Motor neuron (in vitro differentiated cells): ENCODE results near the gene GRID2. TPM values are rescaled to one million over a fixed set of nuclear protein-coding genes. Genes with fewer than 3 reads are reported as not detected.
"Not testable (repeated sequence)": the region's sequence is repeated elsewhere in the genome, so short reads cannot be mapped to it uniquely, and the experiment has no call there.

Experiments
- ATAC-seq, 8 experiments: fragments of 200-7000 bp; cut with Tn5 transposase; replicated peaks in 6 of 8; 2 replicates each; pipeline ENCODE4 v1.8.0; 2021; ENCODE audit warnings: mild to moderate bottlenecking in 8 of 8, moderate library complexity in 8 of 8
- H3K27ac ChIP-seq, 2 donors: fragments of 250-450 bp; sonication (Bioruptor Pico); 2 replicates each; pipeline ENCODE4 v1.9.0; 2021; ENCODE audit warnings: antibody characterized with exemption in 2 of 2, mild to moderate bottlenecking in 2 of 2, moderate library complexity in 1 of 2
- H3K4me1 ChIP-seq, 2 donors: fragments of 250-450 bp; sonication (Bioruptor Pico); replicated peaks in 1 of 2; 2 replicates each; pipeline ENCODE4 v1.6.1; 2021; ENCODE audit warnings: antibody characterized with exemption in 2 of 2, mild to moderate bottlenecking in 2 of 2, moderate library complexity in 1 of 2
- H3K4me3 ChIP-seq, 5 donors: fragments of 250-450 bp; sonication (Bioruptor Pico); 2 replicates each; pipeline ENCODE4 v1.9.0; 2021; ENCODE audit warnings: antibody characterized with exemption in 5 of 5, mild to moderate bottlenecking in 5 of 5, moderate library complexity in 4 of 5
- WGBS, 10 experiments: fragments of 450-650 bp; shearing (Covaris generic); methylation state at CpG; one replicate each; pipeline ENCODE4 v1.0.0; 2022; 5-methylcytosine and 5-hydroxymethylcytosine counted together
- in situ Hi-C, 9 experiments: fragments of 400-800 bp; cut with MboI; loops; one replicate each; pipeline ENCODE4 v1.15.0; 2021; ENCODE audit warnings: low sequenced_read_pairs in 9 of 9, low pct_unique_long_range_greater_than_20kb in 2 of 9; ENCODE audit not compliant: unreplicated experiment in 9 of 9
- total RNA-seq, 8 experiments: library from RNA; unstranded; fragments of 300-600 nt; gene quantifications; 2 replicates each; pipeline versions ENCODE4 v1.2.3 to v1.2.4, GENCODE V29; 2022

Gene GRID2
- total RNA-seq, 8 experiments from 2014 or later: 0.15 to 11.7 (median 3.8) TPM

DNA sequence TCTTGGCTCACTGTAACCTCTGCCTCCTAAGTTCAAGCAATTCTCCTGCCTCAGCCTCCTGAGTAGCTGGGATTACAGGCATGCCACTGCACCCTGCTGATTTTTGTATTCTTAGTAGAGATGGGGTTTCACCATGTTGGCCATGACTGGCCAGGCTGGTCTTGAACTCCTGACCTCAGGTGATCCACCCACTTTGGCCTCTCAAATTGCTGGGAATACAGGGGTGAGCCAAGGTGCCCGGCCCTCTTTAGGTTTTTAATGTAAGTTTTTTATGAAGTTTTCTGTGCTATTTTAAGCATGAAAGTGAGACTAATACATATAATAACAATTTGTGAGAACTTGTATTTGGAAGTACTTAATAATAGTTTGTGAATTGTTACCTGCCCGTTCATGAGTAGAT, 148.6 kb downstream of the GRID2 start:
- H3K4me1 ChIP-seq, in situ Hi-C loops, H3K27ac ChIP-seq, ATAC-seq, H3K4me3 ChIP-seq: not testable (repeated sequence)
- 0 to 93% (median 52%) methylated on average over 1 to 2 of the region's 2 CpGs; no CpG with 5 or more reads in 5 of the 10 experiments for WGBS, 10 experiments

DNA sequence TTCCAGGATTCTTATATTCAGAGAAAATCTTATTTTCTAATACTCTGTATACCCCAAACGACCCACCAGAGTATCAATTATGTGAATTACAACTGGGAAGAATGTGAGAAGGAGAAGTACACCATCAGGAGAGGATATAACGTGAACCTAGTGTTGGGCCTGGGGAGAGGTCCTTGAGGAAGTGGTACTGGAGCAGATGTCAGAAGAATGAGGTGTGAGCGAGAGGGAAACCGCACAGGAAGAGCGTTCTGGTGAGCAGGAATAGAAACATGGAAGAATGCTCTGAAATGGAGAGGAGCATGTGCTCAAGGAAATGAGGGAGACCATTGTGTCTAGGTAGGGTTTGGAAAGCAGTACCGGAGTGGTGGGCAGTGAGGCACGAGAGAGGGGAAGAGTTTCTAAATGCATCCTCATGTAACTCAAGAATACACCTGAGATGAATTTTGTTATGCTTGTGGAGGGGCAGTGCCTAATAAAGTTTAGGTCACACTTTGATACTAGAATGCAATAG, 151.6 kb downstream of the GRID2 start:
- no peak for ATAC-seq
- H3K4me1 ChIP-seq: peaks cover 0 to 4% of the 10 kb centered on the region in 2 donors
- no peak overlapping the region for H3K27ac ChIP-seq
- no peak overlapping the region for H3K4me3 ChIP-seq
- WGBS, 10 experiments: 15 to 94% (median 79%) methylated on average over 3 to 7 of the region's 7 CpGs
- in situ Hi-C loops: no loop called here

DNA sequence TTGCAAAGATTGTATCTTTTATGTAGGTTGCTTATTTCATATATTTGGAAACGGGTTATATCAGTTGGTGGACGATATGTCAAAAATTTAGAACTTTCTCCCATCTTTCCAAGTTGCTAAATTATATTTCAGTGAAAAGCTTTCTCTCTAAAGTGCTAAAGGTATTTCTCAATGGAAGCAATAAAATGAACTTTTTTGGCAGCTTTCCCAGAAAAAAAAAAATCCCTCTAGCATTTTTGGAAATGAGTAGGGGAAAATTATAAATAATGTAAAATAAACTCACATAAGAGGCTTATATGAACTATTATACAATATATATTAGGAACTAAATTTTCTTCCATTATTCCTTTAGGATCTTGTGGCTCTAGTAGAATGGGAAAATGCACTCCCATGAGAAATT, 152.2 kb downstream of the GRID2 start:
- H3K4me3 ChIP-seq: no peak overlapping the region
- peaks cover 0 to 2% of the 10 kb centered on the region in 2 donors for H3K4me1 ChIP-seq
- in situ Hi-C loops: no loop called here
- no peak for ATAC-seq
- H3K27ac ChIP-seq: no peak overlapping the region
- WGBS, 10 experiments: 4 to 100% (median 64%) methylated on average over 2 of the region's 2 CpGs; no CpG with 5 or more reads in 3 of the 10 experiments

DNA sequence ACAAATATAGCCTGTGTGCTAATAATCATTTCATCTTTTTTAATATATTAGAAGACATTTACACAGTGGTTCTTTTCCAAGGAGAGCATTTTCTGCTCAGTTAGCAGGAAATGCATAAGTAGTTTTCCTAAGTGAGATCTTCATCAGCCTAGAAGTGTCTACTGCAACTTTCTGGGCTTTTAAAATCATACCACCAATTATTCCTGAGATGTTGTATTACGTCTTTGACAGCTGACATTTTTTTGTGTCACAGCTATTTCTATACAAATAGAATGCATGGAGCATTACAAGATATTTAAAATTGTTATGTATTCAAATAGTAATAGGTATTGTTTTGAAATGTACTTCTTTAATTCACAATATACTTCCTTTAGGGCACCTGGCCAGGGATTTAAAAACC, 158.0 kb downstream of the GRID2 start:
- H3K27ac ChIP-seq: no peak overlapping the region
- no peak overlapping the region for H3K4me3 ChIP-seq
- in situ Hi-C loops: no loop called here
- ATAC-seq: no peak
- 0 to 100% (median 83%) methylated on average over 1 of the region's 1 CpG; no CpG with 5 or more reads in 1 of the 10 experiments for WGBS, 10 experiments
- no peaks in the 10 kb centered on the region for H3K4me1 ChIP-seq

DNA sequence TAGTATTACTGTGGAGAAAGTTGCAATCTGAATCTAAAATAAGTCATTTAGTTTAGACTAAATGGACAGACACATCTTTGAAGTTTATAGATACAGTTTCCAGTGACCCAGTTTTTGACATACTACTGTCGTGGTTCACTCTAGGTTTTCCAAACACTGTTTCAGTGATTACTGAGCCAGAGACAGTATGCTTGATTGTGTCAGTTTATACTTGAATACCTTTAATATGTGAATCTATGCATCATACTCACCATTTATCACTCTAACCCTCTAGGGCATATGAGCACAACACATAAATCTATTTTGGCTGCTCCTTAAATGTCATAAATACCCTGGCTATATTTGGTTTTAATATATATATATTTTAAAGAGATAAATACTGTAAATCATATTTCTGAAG, 173.5 kb downstream of the GRID2 start:
- ATAC-seq: peak in 2 of 8 experiments; percentile 16 to 80
- no peak overlapping the region for H3K4me3 ChIP-seq
- no peak overlapping the region for H3K27ac ChIP-seq
- in situ Hi-C loops: no loop called here
- H3K4me1 ChIP-seq: peaks cover 0 to 2% of the 10 kb centered on the region in 2 donors
- WGBS, 10 experiments: 0 to 100% (median 80%) methylated on average over 1 of the region's 1 CpG; no CpG with 5 or more reads in 1 of the 10 experiments

DNA sequence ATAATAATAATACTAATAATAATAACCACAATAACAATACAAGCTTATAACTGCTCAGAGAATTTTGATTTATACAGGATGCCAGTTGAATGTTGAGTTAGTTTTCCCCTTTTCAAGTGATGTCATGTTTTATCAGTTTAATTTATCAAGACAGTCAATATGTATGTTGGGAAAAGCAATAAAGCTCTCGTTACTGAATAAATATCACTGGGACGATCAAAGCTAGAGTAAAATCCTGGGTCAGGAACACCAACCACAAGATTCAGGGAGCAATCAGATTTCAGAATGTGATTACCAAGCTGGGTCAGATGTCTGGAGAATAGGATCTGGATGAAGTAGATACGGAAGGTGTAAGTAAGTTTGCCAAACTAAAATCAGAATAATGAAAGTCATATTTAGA, 179.6 kb downstream of the GRID2 start:
- WGBS, 10 experiments: 33 to 100% (median 82%) methylated on average over 1 to 3 of the region's 3 CpGs
- ATAC-seq: no peak

DNA sequence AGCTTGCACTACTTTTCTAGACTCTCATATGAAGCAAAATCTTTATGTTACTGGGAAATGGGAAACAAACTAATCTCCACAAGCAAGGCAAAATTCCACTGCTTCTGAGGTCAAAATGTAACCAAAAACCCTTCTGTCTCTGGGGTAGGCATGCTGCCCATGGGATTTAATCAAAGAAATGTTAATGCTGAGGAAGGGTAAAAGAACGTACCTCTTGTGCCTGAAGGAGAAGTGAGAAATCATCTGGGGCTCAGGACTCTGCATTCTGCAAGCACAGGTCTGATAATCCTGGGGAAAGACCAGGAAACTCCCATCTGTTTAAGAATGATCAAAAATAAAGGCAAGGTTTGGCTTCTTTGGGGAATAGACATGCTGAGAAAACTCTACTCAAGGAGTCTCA, 184.7 kb downstream of the GRID2 start:
- Histone ChIP-seq H3K27ac (no peak overlapping the region), H3K4me1 (peaks cover 0 to 2% of the 10 kb centered on the region in 2 donors), H3K4me3 (no peak overlapping the region)
- in situ Hi-C loops: no loop called here
- no peak for ATAC-seq
- 0 to 100% (median 29%) methylated on average over 1 of the region's 1 CpG; no CpG with 5 or more reads in 5 of the 10 experiments for WGBS, 10 experiments

More for the DNA sequence above, 179.6 kb downstream of the GRID2 start:
- Histone ChIP-seq H3K4me1 (peaks cover 0 to 2% of the 10 kb centered on the region in 2 donors), H3K27ac (no peak overlapping the region), H3K4me3 (no peak overlapping the region)
- in situ Hi-C loops: no loop called here

DNA sequence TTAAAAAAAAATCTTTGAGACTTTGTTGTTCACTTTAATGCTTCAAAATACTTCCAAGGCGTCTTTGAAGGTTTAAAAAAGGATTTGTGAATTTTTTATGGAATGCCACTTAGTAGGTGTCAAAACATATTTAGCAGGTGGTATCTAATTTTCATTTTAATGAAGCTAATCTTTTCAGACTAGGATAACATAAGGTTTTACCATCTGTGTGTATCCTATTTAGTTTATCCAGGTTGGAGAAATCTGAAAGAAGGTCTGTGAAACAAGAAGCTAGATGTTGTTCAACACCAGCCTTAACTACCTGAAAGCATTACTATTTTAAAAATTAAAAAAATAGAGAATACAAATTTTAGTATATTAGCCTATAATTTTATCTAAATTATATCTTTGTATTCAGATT, 193.4 kb downstream of the GRID2 start:
- in situ Hi-C loops: no loop called here
- Histone ChIP-seq H3K27ac (no peak overlapping the region), H3K4me3 (no peak overlapping the region), H3K4me1 (peaks cover 0 to 6% of the 10 kb centered on the region in 2 donors)
- ATAC-seq: no peak
- WGBS, 10 experiments: 0 to 100% (median 83%) methylated on average over 1 of the region's 1 CpG; no CpG with 5 or more reads in 1 of the 10 experiments

DNA sequence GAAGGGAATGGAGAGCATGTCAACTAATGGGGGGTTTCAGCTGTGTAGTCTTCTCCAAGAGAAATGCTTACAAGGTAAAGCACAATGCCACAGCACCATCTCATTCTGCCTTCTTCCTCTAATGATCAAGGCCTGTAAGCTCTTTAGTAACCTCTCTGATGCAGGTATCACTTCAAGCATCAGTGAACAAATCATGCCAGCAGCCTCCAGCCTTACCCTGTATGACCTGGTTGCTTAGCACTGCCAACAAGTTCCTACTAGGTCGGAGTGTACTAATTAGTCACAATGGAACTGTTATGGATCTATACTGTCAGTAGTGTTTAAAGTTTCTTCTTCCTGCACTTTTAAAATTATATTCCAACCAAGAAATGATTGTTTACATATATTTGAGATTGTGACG, 197.7 kb downstream of the GRID2 start:
- WGBS, 10 experiments: 0 to 100% (median 80%) methylated on average over 1 to 2 of the region's 2 CpGs; no CpG with 5 or more reads in 1 of the 10 experiments
- Histone ChIP-seq H3K27ac (no peak overlapping the region), H3K4me3 (no peak overlapping the region), H3K4me1 (peaks cover 0 to 3% of the 10 kb centered on the region in 2 donors)
- ATAC-seq: no peak
- in situ Hi-C loops: no loop called here

DNA sequence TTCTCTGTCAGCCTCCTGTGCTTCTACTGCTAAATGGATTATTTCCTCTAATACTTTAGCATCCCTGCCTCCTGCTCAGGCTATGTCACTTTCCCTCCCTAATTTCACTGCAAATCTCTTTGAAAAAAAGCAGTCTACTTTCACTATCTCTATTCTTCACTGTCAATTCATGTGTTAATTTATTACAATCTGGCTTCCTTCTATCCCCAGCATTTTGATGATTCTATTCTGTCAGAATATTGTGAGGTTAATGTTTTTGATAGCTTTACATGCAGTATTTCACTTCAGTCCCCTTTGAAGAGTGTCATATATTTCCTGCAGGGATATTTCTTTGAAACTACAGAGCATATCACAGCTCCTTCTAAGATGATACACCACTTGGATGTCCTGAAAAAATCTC, 203.2 kb downstream of the GRID2 start:
- no peak overlapping the region for H3K27ac ChIP-seq
- in situ Hi-C loops: no loop called here
- ATAC-seq: no peak

DNA sequence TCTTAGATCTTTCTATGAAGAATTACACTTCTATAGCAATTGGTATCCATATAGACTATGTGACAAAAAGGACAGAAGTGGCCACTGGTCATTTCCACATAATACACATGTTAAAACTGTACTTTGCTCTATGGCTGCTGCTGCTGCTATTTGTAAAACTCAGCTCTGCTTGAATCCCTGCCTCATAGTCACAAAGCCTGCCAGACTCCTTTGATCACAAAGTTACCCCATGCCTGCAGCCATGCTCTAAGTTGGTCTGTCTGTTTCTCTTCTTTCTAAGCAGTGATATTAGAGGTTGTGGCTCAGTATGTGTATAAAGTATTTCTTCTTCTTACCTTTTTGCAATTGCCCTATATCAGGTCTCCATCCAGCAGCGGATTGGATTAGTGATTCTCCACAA, 210.9 kb downstream of the GRID2 start:
- H3K4me3 ChIP-seq: no peak overlapping the region
- H3K4me1 ChIP-seq: no peaks in the 10 kb centered on the region
- in situ Hi-C loops: no loop called here
- no peak overlapping the region for H3K27ac ChIP-seq
- ATAC-seq: no peak
- 0 to 100% (median 76%) methylated on average over 1 of the region's 1 CpG; no CpG with 5 or more reads in 4 of the 10 experiments for WGBS, 10 experiments

More for the DNA sequence above, 203.2 kb downstream of the GRID2 start:
- Histone ChIP-seq H3K4me1 (peaks cover 0 to 4% of the 10 kb centered on the region in 2 donors), H3K4me3 (no peak overlapping the region)

DNA sequence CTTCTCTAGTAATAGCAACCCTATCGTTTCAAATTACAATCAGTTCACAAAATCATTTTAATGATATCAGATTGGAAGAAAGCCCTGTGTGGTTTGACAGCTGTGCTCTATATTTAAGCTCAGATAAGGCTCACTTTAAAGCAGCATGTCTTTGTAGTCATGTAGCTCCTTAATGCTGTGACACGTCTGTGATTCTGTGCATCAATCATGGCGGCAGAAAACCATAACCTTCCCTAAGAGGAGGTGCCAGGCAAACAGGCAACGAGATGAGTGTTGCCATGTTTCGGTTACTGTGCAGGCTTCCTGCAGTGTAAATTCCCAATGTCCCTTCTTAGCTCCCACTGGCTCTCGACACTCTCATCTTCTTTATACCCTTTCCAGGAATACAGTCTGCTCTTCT, 212.7 kb downstream of the GRID2 start:
- WGBS, 10 experiments: 8 to 95% (median 77%) methylated on average over 1 to 5 of the region's 6 CpGs; no CpG with 5 or more reads in 3 of the 10 experiments
- peak in 1 of 8 experiments; percentile 19 for ATAC-seq
- Histone ChIP-seq H3K4me3 (no peak overlapping the region), H3K27ac (no peak overlapping the region), H3K4me1 (peaks cover 0 to 4% of the 10 kb centered on the region in 2 donors)
- in situ Hi-C loops: no loop called here

DNA sequence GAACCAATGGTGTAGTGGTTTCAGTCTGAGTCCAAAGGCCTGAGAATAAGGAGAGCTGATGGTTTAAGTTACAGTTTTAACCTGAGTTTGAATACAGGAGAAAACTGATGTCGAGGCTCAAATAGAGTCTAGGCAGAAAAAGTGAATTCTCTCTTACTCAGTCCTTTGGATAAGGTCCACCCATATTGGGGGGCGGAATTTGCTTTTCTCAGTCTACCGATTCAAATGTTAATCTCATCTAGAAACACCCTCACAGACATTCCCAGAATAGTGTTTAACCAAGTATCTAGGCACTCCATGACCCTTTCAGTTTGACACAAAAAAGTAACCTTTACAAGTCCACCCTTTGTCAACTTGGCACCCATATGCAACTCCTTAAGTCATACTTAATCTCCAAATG, 216.0 kb downstream of the GRID2 start:
- in situ Hi-C loops: no loop called here
- H3K27ac ChIP-seq: no peak overlapping the region
- WGBS, 10 experiments: 0 to 71% (median 39%) methylated on average over 1 to 3 of the region's 3 CpGs; no CpG with 5 or more reads in 2 of the 10 experiments
- no peak for ATAC-seq
- H3K4me1 ChIP-seq: peaks cover 0 to 6% of the 10 kb centered on the region in 2 donors
- no peak overlapping the region for H3K4me3 ChIP-seq

DNA sequence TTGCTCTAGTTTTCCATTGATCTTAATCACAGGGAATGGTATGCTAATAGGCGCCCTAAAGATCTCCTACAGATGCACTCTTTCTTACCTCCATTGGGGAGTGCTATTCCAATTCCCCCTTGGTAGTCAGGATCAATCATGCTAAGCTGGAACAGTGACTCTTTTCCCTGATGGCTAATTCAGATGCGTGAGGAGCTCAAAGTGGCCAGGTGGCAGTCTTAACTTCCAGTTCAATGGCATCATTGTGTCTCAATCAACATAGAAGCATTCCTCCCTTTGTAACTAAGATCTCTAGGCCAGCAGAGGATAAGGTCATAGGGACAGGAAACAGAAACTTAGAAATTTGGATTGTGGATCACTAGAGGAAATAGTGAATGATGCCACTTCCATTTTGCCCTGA, 216.8 kb downstream of the GRID2 start:
- H3K27ac ChIP-seq: no peak overlapping the region
- no peak overlapping the region for H3K4me3 ChIP-seq

More for the DNA sequence above, 216.8 kb downstream of the GRID2 start:
- peaks cover 0 to 6% of the 10 kb centered on the region in 2 donors for H3K4me1 ChIP-seq
- in situ Hi-C loops: no loop called here
- ATAC-seq: peak in 2 of 8 experiments; percentile 65 to 83
- WGBS, 10 experiments: 0 to 75% (median 26%) methylated on average over 1 to 2 of the region's 2 CpGs; no CpG with 5 or more reads in 4 of the 10 experiments
